Pons (tissue), 1 donor: Measurements from ENCODE around the gene FOXB2.
A peak's percentile ranks its signal among the peaks of the same experiment; 100 is the strongest.
"Not testable (repeated sequence)": the region's sequence is repeated elsewhere in the genome, so short reads cannot be mapped to it uniquely, and the experiment has no call there.

Source experiments
- DNase-seq: peaks from one replicate; pipeline ENCODE4 v3.0.0-alpha.2; 2016; ENCODE audit warnings: low spot score

Gene FOXB2

DNA sequence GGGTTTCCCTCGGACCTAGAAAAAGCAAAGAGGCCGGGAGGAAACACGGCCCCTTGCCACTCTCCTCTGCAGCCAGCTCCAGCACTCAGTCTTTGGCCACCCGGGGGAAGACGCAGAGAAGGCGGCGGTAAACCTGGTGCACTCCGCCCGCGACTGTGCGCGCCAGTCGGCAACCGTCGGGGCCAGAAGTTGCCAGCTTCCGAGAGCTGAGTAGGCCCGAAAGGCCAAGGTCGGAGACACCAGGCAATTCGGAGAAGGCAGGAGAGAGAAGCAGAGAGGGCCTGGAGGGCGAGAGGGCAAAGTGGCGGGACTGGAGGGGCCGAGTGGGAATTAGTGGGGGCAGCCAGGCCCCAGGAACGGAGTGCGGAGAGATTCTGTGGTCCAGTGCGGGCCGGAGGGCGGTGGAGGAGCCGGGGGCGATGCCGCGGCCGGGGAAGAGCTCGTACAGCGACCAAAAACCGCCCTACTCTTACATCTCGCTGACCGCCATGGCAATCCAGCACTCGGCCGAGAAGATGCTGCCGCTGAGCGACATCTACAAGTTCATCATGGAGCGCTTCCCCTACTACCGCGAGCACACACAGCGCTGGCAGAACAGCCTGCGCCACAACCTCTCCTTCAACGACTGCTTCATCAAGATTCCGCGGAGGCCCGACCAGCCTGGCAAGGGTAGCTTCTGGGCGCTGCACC, at the start of gene FOXB2:
Gene FOXB2, plus strand, starts transcription at position 420 of the 690 bp plus-strand sequence. Its CDS starts 0 bp downstream, at position 420.
- no peak for DNase-seq

DNA sequence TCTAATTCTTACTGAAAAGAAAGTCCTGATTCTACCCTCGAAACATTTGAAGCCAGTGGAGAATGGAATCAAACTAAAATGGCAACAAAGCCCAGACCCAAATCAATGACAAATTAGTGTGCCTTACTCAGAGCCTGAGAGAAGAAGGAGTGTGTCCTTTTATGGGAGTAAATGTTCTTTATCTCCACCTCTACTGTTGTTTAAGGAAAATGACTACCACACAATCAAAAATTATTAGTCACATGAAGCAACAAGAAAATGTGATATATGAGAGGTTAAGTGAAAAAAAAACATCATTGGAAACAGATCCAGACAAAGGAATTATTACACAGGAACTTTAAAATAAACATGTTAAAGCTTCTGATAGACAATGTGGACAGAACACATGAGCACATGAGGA, 49.7 kb upstream of the FOXB2 start:
- DNase-seq, result no peak

DNA sequence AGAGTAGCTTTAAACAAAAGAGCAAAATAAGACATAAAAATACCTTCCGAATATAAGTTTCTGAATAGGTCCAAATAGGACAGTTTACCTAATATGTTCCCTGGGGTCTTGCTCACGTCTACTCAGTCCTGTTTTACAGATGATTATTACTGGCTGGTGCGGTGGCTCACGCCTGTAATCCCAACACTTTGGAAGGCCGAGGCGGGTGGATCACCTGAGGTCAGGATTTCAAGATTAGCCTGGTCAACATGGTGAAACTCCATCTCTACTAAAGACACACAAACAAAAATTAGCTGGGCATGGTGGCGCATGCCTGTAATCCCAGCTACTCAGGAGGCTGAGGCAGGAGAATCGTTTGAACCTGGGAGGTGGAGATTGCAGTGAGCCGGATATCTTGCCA, 40.6 kb upstream of the FOXB2 start:
- not testable (repeated sequence) for DNase-seq

DNA sequence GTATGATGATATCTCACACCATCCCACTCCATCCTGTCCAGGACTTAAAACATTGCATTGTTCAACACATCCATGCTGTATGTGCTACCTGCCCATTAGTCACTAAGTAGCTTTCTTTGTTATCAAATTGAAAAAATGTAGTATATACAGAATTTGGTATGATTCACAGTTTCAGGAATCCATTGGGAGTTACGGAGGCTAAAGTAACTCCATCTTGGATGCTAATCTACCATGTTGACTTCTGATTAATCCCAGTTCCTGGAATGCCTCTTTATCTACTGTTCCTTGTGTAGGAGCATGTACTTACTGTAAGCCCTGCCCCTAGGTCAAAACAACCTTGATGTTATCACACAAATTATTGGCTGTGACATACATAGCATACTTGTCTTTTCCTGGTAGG, 38.9 kb upstream of the FOXB2 start:
- DNase-seq, result no peak

DNA sequence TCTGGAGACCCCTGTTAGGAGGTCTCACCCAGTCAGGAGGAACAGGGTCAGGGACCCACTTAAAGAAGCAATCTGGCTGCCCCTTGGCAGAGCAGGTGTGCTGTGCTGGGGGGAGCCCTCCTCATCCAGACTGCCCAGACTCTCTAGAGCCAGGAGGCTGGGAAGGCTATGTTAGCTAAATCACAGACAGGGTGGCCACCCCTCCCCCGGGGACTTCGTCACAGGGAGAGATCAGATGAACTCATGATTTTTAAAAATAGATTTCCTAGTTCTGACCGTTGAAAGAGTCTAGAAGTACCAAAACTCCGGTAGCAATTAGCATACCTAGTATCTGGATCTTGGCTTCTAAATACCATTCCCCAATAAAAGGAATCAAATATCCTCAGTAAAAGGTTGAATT, 35.0 kb upstream of the FOXB2 start:
- DNase-seq, result no peak

DNA sequence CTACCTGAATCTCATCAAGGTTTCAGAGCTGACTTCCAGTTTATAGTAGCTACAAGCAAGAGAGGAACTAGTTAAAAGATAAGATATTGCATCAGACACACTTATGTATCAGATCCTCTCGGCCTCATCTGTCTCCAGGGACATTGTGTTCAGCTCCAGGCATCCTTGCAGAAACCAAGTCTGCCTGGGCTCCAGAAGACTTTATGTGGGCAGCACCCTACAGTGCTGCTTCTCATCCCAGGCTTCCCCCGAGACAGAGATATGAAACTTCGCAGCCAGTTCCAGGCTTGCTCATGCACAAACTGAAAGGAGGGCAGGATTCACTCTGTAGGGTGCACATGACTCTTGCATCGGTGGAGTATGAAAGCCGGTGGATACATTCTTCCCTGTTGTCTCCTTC, 33.9 kb upstream of the FOXB2 start:
- DNase-seq, result no peak

DNA sequence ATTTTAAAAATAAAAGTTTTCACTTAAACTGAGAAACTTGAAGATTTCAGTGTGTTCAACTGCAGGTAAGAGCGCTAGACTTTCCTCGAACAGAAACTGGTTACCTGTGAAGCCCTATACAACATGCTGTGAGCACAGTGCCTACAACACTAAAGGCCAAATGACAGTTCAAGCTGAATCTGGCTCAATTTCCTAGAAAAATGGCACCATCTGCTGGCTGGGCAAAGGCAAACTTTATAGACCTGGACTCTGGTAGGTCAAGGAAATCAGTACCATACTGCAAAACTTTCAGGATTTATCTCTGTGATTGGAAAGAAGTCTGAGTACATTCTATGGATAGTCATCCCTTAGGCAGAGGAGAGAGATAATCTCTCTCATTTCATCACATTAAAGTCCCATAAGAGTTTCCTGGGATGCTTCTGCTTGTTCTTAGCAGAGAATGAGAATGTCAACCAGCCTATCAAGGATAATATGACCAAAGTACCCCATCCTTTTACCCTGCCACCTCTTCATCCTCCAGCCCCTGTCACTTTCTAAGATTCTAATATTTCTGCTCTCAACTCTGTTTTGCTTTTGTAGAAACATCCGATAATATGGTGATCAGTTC, 31.8 kb upstream of the FOXB2 start:
- DNase-seq, result peak; percentile 89

DNA sequence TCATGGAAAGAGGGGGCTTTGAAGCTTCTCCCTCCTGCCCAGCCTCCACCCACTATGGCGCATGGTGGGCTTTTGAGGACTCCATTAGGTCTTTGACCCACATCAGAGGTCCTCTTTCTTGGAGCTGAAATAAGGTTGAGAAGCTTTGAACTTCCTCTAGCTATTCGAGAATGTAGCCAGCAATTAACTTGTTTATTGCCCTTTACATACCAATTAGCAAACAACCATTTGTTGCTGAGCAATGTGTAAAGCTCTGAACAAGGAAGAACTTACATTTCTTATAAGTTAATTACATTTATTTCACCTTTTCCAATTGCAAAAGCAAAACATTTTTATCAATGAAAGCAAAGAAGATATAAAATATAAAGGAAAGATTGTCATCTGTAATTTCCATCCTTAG, 30.5 kb upstream of the FOXB2 start:
- no peak for DNase-seq

DNA sequence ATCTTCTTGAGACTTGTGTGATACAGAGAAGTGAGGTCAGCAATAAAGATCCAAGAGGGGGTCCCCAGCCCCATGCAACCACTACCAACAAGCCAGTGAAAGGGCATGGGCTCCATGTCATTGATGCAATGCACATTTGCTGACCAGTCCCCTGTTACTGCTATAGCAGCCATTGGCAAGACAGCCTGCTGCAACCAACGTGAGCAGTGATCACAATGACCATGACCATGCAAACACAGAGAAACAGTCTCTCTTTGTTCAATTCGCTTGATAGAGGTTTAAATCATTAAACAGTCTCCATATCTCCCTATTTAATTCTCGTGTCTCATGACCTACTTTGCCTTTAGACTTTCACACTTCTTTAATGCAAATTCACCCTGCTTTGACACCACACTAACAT, 30.0 kb upstream of the FOXB2 start:
- peak; percentile 74 for DNase-seq

DNA sequence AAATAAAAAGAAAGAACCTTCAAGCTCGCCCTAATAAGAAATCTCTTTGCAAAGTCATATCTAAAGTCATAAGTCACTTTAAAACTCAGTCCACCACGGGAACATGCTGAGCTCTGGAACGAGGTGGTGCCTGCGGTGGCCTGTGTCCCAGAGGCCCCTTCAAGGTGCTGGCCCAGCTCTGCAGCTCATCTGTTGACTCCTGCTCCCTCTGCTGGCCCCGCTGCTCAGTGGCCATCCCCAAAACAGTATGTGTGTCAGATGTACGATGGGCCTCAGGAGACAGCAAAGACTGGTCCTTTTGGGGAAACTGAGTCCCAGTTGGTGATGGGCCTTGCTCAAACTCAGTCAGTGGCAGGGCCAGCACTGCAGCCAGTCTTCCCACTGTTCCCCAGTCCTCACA, 22.8 kb upstream of the FOXB2 start:
- peak; percentile 35 for DNase-seq

DNA sequence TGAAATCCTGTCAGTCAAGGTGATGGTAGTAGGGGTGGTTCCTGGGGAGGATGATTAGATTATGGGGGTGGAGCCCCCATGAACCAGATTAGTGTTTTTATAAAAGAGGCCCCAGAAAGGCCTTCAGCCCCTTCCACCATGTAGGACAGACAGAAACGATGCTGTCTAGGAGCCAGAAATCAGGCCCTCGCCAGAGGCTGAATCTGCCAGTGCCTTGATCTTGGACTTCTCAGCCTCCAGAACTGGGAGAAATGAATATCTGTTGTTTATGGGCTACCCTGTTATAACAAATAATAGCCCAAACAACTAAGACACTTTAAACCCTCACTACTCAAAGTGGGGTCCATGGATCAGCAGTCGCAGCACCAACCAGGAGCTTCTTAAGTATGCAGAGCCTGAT, 20.2 kb upstream of the FOXB2 start:
- DNase-seq, result no peak

DNA sequence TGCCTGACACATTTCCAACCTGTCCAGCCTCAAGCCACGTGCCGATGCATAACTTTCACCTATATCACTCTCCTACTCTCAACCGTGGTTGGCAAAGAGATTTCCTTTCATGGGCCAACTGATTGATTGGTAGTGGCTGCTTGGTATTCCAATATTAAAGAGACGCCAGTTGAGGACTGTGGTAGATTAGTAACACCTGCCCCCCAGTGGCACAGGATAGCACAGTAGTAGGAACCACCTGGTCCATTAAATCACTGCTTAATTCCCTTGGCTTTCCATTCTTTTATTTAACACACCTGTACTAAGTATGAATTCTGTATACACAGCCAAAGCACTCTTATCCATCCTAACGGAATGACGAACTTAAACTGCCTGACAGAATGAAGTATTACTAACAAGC, 19.1 kb upstream of the FOXB2 start:
- DNase-seq, result no peak

DNA sequence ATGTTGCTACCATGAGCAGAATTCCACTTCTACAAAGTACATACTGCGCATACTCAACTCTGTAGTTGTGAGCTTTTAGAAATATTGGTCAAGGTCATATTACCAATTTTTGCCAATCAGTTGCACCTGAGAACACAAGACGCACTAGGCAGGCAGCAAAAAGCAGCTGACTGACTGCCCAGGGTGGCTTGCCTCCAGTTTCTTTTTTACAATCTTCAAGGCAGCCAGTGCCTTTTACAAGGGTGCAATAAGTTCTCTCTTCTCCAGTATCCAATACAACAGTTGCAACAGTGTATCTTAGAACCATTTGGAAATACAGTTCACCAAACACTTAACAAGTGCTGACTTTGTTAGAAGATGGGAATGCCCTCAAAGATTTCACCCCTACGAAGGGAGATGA, 16.1 kb upstream of the FOXB2 start:
- DNase-seq, result no peak

DNA sequence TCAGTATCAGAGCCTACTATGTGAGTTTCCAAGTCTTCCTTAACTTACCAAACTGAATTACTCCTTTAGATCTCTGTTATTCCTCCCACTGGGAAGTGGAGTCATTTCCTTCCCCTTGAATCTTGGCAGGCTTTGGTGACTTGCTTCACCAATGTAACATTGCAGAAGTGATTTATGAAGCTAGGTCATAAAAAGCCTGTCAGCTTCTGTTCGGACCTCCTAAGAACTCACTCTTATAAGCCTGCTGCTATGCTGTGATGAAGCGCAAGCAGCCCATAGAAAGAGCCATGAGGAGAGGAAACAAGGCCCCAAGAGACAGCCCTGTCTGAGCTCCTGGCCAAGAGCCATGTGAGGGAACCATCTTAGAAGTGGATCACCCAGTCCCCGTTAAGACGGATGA, 14.2 kb upstream of the FOXB2 start:
- DNase-seq, result no peak

DNA sequence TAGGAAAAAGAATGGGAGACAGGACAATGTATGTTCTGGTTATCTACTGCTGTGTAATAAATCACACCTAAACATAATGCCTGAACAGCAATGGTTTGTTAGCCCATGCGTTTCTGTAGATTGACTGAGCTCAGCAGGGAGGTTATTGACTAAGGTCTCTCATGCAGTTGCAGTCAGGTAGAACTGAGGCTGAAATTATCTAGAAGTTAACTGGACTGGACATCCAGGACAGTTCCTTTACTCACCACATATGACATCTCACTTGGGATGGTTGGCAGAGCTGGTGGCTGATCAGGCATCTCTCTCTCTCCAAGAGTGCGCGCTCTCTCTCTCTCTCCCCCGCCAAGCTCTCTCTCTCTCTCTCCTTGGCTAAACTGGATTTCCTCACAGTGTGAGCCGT, 8.9 kb upstream of the FOXB2 start:
- no peak for DNase-seq

DNA sequence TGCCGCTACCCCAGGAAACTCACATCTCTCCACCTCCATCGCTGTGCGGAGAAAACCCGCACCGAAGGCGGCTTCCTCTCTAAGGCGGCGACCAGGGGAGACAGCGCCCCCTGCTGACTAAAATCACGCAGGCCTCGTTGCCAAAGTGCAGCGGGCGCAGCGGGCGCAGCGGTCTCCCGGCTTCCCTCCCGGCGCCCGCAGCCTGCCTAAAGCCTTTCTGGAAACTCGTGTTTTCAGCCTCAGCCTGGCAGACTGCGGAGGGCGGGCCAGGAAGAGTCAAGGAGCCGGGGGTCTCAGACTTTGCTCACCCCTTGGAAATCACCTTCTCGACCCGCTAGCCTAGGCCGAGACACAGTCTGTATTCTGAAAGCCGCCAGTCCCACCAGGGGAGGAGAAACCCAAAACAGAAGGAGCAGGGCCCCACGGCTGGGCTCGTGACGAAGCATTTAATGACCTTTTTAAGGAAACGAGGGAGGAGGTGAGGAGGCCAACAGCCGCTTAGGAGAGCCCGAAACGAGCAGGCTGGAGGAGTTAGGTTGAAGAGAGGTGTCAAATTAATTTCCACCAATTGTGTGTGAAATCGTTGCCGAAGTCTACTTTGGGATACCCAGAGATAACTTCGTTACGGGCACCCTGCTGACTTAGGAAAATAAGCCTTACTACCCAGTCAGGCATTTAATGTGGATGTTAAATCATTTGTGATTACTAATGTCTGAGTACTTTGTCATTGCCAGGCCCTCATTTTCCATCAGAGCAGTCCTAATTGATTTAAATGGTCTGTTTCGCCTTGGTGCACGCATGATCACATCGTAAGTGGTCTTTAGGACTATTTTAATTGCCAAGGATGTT, 7.3 kb upstream of the FOXB2 start:
- DNase-seq, result no peak

DNA sequence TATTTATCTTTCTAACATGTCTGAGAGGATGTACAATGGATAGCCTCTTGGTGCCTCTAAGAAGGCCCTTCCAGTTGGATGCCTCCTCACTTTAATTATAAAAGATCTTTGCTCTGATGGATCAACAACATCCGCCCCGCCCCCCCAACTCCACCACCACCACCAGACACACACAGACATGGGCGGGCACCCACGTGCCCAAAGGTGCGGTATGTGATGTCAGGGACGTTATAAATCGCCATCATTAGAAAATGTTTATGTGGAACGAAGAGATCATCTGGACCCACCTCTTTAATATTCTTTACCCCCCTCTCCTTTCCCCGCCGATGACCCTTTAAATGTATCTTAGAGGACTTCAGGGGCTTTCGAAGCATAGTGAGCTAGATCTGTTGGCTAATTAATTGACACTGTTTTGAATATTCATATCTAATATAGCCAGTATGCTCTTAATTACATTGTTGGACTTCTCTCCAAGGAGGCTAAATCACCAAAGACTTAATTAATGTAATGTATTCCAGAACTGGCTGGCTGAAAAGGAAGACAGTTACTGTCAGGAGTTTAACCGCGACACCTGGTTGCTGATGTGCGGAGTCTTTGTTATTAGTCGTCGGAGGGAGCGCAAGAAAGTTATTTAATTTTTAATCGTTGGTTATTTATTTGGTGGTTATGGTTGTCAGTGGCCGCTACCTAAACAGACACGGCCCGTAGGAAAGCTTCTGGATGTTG, 6.1 kb upstream of the FOXB2 start:
- DNase-seq, result no peak

DNA sequence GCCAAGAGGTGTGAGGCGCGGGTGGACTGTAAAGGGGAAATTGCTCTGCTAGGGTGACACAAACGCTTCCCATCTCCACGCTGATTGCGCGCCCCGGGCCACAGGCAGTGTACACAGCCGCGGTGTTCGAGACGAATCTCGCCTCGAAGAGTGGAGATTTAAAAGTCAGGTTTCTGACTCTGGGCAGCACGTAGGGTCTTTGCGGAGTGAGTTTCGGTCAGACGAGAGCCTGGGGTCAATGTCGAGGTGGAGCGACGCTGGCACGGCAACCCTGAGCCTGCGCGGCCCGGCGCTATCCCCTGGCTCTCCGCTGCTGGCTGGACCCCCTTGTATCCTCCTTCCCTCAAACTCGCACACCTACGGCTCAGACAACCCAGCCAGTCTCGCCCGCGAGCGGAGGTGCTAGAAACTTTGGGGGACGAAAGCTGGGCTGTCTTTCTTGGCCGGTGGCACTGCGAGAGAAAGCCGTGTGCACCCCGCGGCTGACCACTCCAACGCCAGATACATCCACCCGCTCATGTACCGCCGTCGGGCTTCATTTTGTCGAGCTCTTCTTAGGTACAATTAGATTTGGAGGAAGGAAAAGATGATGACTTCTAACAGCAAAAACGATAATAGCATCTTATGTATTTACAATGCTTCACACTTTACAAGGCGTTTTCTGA, 5.4 kb upstream of the FOXB2 start:
- DNase-seq, result no peak

DNA sequence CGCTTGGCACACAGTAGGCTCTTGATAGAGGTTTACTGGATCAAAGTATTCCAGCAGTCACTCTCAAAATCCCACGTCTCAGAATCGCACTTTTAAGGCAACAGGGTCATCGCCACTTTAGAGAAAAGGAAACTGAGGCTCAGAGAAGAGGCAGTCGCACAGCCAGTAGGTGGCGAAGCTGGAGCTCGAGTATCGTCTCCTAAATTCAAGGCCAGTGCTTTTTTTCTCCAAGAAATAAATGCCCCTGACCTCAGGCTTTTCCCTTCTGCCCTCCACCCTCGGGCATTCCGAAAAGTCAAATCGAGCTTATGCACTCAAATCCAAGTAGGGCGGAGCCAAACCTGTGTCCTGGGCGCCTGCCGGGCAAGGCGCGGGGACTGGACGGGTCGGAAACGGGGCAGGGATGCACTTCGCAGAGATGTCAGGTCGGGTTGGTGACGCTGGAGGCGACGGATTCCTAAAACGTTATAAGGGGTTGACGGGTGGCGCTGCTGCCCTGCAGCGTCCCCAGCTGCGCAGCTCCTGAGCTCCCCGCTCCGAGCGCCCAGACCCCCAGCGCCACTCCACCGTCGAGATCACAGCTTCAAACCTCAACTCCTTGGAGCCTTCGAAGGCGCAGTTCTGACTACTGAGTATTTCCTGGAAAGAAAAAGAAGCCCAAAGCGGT, 4.7 kb upstream of the FOXB2 start:
- no peak for DNase-seq

DNA sequence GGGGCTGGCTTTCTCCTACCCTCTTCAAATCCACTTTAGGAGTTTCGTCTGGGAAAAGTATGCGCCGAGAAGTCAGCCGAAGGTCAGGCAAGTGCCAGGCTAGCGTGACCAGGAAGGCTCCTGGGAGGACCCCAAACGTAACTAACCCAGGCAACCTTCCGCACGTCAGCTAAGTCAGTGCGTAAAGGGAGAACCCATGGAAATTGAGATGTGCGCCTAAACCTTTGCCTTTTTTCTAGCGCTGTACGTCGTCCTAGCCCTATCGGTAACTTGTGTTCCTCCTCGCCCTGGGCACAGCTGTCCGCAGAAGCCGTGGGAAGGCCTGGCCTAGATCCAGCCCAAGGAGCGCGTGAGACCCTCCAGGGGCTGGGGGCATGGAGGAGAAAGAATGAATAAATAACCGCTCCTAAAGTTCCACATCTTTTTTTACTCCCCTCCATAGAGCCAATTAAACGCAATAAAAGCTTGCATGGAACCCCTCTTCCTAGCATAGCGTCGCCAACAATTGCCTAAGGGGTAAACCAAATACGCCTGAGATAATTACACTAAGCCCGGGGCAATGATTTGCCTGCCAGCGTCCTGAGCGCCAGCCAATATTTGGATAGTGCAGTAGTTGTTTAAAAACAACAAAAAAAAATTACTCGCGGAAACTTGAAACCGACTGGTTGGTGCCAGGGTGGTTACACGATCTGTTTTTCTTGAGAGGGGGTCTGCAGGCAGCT, 4.0 kb upstream of the FOXB2 start:
- DNase-seq, result no peak

DNA sequence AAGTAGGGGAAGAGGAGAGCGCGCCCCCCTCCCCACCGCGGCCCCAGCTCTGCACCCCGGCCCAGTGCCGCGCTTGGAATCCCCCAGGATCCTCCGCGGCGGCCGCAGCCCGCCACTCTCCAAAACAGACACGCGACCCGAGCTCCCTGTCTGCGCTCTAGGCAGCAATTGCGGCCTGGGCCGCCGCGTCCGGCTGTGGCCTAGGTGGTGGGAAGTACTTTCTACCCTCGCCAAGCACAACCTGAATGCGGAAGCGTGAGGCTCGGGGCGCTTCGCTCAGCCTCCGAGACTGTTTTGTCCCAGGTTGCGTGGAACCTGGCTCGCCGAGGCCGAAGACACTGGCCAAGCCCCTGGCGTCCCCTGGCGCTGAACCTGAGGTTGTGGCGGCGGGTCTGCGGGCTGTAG, 3.3 kb upstream of the FOXB2 start:
- no peak for DNase-seq
